HG03378 (cell line): Measurements from ENCODE around the gene EFNA2.
"Not testable (repeated sequence)": the region's sequence is repeated elsewhere in the genome, so short reads cannot be mapped to it uniquely, and the experiment has no call there.

ENCODE experiments used
- ATAC-seq: cut with Tn5 transposase; IDR thresholded peaks from one replicate; pipeline ENCODE4 v1.9.1; 2021; ENCODE audit warnings: mild to moderate bottlenecking, moderate library complexity; ENCODE audit not compliant: unreplicated experiment

The EFNA2 gene

DNA sequence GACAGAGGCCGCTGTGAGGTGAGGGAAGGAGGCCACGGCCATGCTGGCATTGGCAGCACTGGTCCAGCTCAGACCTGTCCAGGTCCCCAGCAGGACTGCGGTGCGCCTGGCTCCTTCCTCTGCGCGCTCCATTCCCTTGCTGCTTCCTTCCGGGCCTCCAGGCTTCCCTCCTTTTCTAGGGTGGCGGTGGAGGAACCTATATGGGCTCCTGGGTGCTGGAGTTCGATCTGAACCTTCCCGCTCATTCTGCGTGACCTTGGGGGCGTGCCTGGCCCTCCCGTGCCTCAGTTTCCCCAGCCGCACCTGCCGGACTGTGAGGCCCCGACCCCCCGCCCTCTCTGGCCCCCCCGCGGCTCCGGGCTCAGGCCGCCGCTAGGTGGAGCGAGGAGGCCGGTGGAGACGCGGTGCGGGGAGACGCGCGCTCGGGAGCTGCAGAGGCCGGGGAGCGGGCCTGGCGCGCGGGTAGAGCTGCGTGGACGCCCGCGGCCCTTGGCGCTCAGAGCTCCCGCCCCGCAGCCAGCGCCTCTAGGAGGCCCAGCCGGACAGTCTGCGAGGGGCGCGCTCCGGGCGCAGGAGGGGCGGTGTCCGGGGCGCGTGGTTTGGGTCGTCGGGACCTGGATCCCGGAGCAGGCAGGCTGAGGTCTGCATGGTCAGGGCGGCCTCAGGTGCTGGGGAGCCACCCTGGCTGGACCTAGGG is 29.9 kb downstream of the EFNA2 start:
- ATAC-seq, result no peak

DNA sequence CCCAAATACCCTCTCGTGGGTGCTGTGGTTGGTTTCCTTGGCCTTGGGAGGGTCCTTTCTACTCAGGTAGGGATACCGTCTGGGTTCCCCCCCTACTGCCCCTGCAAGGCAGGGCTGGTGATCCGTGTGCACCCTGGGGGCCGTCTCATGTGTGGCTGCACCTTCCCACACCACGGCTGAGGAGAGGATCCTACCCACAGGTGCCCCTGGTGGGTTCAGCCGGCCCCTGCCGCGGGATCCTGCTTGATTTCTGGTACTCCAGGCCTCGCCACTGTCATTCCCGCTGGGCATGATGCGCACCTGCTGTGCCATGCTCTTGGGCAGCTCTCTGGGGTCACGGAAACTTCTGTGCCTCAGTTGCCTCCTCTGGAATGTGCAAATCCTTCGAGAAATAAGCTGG is 30.8 kb downstream of the EFNA2 start:
- ATAC-seq, result no peak

DNA sequence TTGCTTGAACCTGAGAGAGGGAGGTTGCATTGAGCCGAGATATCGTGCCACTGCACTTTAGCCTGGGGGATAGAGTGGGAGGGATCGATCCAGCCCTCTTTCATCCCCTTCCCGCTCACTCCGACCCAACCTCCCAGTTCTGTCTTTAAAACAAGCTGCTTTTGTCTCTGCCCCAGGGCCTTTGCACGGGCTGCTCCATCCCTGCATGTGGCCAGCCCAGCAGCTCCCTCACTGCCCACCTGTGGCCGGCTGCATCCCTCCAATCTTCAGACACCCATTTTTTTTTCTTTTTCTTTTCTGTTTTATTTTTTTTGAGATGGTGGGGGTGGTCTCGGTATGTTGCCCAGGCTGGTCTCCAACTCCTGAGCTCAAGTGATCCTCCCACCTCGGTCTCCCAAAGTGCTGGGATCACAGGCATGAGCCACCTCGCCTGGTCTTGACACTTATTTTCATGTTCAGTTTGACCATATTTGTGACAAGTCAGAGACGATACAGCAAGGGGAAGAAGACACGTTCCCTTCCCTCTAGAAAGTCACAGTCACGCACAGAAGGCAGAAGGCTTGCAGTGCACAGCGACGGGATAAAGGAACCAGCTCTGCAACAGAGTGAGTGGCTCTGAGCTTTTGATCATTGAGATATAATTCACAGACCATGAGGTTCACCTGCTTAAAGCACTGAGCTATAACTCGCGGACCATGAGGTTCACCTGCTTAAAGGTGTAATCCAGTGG is 31.8 kb downstream of the EFNA2 start:
- no peak for ATAC-seq

DNA sequence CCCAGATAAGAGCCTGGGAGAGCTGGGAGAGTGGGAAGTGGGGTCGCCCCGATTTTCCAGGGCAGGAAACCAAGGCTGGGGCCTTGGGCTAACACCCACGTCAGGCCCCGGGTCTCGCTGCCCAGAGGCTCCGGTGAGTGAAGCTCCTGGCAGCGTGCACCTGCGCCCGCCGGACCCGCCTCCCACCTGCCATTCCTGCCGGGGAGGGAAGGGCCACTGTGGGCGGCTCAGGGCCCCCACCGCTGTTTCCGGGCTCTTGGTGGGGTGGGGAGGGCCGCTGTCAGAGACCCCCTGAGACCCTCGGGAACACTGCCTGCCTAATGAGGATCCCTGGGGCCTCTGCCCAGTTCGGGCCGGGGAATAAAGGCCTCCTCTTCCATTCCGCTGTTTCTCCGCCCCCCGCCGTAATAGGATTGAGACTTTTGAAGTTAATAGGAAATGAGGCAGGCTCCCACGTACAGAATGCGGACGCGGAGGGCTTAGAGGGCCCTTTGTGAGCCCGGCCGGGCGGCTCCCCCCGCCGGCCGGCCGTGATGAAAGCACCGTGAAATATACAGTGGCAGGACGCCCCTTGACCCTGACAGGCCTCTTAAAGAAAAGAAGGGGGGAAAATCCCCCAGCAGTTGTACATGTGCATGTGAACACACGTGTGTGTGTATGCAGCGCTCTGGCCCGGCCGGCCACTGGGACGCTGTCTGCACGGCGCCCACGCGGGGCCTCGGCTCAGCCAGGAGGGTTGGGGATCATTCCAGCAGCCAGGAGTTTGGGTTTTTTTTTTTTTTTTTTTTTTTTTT is 33.2 kb downstream of the EFNA2 start:
- no peak for ATAC-seq

DNA sequence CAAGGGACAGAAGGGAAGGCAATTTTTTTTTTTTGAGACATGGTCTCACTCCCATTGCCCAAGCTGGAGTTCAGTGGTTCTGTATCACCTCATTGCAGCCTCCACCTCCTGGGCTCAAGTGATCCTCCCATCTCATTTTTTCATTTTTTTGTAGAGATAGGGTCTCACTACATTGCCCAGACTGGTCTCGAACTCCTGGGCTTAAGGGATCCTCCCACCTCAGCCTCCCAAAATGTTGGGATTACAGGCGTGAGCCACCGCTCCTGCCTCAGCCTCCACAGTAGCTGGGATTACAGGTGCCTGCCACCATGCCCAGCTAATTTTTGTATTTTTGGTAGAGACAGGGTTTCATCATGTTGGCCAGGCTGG is 34.6 kb downstream of the EFNA2 start:
- ATAC-seq, result not testable (repeated sequence)

DNA sequence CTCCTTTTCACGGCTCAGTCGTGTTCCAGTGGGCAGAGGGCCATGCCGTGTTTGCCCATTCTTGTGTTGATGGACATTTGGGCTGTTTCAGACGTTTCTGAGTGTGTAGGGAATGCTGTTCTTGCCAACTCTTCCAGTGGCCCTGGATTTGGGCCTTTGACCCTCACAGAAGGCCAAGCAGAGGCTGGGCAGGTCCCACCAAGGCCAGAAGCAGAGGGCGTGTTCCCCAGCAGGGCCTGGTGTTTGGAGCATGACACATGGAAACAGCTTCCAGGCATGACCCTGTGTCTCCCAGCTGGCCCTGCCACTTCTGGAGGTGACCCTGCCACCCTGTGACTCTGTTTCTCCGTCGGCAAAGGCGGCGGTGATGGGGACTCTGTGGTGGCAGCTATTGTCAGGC is 35.9 kb downstream of the EFNA2 start:
- ATAC-seq, result no peak

DNA sequence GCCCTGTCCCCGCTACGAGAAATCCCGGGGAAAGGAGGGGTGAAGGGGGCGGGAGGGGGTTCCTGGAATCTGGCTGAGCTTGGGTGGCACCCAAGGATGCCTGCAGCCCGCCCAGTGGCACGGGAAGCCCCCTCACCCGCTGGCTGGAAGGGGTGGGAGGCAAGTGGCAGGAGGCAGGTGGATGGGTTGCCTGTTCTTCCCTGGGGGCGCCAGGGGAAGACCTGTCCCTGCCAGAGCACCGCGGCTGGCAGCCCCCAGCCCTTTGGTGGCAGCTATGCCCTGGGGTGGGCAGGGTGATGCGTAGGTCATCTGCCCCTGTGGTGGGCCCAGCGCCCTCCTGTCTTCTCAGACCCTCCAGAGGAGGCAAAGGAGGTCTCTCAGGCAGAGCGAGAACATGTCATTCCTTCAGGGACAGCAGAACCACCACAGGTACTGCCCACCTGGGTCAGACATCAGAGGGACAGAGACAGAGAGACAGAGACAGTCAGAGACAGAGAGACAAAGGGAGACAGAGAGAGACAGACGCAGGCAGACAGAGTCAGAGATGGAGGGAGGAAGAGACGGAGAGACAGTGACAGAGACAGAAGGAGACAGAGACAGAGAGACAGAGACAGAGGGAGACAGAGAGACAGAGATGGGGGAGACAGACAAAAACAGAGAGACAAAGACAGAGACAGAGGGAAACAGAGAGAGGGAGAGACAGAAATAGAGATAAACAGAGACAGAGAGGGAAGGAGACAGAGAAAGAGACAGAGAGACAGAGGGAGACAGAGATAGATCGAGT is 36.7 kb downstream of the EFNA2 start:
- ATAC-seq, result no peak

DNA sequence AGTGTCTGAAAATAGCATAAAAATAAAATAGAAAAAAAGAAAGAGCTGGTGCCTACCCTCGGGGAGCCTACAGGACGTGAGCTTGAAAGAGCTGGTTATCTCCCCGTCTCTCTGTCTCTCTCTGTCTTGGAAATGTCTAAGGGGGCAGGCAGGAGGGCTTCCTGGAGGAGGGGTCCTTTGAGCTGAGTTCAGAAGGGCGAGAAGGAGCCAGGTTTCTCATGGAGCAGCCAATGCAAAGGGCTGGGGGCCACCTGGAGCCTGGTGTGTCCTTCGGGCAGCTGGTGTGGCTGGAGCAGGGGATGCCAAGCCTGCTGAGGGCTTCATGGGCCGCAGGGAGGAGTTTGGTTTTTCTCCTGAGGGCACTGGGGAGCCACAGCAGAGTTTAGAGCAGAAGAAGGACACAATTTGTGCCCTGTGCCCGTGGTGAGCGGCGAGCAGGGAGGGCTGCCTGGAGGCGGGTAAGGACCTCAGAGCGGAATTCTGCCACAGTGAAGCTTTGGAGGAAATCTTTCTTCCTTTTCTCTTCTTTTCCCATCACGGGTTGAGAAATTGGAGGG is 38.7 kb downstream of the EFNA2 start:
- ATAC-seq, result no peak

DNA sequence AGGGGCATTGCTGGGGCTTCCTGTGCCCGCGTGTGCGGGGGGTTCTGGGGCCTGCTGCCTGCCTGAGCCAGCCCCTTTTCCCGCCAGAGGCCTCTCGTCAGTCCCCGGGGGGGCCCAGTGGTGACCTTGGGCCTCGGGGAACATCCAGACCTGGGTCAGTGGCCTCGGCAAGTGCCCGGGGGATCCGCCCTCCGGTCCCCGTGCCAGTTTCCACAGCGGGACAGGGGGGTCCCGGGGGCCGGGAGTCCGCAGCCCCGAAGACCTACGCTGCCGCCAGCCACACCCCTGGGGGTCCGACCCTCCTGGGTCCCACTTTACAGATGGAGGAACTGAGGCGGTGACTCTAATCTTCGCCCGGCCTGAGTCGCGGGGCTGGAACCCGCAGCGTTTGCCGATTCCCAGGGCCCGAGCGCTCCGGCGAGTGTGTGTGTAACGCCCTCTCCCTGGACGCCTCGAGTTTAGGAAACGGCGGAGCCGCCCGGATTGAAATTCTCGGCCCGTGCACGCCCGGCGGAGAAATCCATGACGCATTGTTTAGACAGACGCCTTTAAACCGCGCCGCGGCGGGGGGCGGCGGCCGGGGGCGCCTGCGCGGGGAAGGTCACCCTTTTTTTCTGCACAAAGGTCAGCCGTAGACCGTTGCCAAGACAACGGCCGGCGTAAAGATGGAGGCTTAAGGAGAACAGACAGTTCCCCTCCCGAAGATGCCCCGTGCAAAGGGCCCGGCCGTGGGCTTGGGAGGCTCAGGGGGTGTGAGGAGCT is 39.3 kb downstream of the EFNA2 start:
- no peak for ATAC-seq

DNA sequence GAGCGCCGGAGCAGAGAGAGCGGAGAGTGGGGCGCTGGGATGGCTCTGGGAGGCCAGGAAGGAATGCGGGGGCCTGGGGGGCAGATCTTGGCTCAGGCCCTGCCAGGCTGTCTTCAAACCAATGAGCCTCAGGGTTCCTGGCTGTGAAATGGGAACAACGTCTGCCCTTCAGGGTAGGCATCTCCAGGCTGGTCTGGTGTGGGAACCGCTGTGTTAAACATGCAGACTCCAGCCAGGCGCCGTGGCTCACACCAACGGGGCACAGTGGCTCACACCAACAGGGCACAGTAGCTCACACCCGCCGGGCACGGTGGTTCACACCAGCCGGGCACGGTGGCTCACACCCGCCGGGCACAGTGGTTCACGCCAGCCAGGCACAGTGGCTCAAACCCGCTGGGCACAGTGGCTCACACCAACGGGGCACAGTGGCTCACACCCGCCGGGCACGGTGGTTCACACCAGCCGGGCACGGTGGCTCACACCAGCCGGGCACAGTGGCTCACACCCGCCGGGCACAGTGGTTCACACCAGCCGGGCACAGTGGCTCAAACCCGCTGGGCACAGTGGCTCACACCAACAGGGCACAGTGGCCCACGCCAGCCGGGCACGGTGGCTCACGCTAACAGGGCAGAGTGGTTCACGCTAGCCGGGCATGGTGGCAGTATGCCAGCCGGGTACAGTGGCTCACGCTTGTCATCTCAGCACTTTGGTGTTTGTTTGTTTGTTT is 40.1 kb downstream of the EFNA2 start:
- no peak for ATAC-seq

DNA sequence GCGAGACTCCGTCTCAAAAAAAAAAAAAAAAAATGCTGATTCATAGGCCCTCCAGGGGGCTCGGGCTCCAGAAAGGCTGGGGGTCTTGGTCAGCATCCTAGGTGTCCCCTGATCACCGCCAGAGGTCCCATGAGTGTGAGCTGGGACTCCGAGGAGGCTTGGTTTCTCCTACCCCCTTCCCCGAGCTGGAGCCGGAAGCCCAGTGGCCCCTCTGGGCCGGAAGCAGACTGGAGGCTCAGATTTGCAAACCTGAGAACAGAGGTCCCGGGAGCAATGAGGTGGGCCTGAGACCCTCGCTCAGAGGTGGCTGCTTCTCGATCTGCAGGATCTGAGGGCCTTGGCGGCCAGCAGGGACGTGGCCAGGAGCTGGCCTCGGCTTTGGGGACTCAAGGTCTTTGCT is 41.5 kb downstream of the EFNA2 start:
- no peak for ATAC-seq

DNA sequence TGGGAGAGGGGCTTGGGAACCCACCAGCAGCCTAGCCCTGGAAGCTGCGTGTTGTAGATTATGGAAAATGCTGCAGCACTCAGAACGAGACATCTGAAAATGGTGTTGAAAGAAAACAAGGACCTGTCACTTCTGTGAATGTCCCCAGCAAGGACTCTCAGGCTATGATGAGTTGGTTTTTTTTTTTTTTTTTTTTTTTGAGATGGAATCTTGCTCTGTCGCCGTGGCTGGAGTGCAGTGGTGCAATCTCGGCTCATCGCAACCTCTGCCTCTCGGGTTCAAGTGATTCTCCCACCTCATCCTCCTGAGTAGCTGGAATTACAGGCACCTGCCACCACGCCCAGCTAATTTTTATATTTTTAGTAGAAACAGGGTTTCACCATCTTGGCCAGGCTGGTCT is 46.5 kb downstream of the EFNA2 start:
- not testable (repeated sequence) for ATAC-seq

DNA sequence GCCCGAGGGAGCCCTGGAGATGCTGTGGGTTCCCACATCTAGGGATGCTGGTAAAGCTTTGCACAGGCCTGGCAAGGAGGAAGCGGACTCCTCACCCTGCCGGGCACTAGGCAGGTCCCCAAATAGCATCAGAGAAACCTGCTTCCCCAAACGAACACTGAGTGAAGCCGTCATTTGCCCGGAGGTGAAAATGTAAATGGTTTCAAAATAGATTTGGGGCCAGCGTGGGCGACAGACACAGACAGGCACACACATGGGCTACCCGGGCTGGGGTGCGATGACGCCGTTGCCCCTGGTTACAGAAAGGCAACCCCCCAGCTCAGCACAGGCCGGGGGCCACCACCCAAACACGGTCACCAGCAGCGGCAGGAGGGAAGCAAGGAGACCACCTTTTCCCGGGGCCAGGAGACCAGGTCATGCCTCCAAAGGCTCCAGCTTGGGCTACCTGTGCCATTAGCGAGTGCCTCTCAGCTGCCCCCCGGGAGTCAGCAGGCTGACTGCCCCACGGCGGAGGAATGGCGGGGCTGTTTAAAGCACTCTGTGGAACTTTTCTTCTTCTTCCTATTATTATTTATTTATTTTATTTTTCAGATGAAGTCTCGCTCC is 50.5 kb downstream of the EFNA2 start:
- no peak for ATAC-seq

DNA sequence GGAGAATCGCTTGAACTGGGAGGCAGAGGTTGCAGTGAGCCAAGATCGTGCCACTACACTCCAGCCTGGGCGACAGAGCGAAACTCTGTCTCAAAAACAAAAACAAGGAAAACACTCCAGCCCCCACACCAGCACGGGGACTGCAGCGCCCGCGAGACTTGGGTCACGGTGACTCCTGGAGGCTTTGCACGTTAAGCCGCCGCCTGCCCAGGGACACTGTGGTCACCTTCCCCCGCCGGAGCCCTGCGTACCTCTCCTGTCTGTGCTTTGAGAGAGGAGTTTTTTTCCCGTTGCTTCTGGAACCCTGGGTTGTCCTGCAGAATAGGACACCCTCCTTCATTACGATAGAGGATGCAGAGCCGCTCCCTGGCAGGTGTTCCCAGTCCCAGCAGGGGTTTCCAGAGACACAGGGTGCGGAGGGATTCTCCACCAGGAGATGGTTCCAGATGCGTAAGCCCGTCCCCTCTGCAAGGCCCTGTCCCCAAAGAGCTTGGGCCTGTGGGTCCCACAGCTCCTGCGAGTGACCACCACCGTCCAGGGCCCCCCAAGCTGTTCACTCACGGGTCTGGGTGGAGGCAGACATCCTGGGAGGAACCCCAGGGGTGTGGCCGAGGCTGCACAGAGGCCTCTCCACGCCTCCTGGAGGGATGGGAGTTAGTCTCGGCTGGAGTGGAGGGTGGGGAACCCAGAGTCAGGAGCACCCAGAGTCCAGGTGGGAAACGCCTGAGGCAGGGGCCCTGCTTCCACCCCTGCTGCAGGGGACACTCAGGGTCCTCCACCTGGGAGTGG is 55.2 kb downstream of the EFNA2 start:
- no peak for ATAC-seq

DNA sequence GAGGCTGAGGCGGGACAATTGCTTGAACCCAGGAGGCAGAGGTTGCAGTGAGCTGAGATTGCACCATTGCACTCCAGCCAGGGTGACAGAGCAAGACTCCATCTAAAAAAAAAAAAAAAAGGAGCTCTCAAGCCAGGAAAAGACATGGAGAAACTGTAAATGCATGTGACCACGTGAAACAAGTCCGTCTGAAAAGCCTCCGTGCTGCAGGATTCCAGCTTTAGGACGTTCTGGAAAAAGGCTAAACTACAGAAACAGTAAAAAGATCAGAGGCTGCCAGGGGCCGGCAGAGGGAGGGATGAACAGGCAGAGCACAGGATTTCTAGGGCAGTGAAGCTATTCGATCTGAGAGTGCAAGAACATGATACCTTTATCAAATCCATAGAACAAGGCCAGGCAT is 57.4 kb downstream of the EFNA2 start:
- no peak for ATAC-seq

DNA sequence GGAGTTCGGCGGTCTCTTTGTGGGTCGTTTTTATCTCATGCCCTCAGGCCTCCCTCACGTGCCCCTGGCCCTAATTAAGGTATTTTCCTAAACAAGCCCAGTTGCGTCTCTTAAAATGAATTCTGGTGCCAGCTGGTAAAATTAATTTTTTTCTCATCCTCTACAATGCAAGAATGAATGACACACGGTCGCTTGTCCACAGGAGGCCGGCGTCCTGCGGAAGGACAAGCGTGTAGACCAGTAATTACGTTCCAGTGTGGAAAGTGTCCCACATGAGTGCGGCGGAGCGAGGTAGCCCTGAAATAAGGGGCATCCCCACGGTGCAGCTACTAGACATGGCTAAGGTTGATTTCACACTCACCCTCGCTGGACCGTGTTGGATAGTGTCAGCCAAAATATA is 63.5 kb downstream of the EFNA2 start:
- no peak for ATAC-seq

DNA sequence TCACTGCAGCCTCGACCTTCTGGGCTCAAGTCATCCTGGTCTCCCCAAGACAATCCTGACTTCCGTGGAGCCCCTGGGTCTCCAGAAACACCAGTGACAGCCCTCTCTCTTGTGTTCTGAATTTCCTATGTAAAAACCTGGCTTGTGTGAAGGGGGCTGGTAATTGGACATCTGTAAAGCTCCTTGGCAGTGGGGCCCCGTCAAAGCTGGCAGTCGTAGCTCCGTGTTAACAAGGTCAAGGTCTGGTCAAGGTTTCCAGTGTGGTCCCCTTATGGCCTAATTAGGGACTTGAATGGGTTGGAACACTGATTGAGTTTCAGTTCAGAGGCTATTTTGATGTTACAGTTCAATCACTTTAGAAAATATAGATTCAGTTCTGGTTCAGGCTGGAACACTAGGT is 65.2 kb downstream of the EFNA2 start:
- no peak for ATAC-seq
